Breast epithelium (tissue), 4 donors: ENCODE data around the gene WDR62. TPM values are rescaled to one million over a fixed set of nuclear protein-coding genes. Genes with fewer than 3 reads are reported as not detected.
"Not testable (repeated sequence)": the region's sequence is repeated elsewhere in the genome, so short reads cannot be mapped to it uniquely, and the experiment has no call there.

Experiments
- DNase-seq, 2 donors: peaks; one replicate each; pipeline ENCODE4 v3.0.0-alpha.2; 2019; ENCODE audit warnings: low spot score in 2 of 2
- H3K27ac ChIP-seq, 2 donors: fragments of 200-600 bp; sonication (generic) in 1 of 2; one replicate each; pipeline ENCODE4 v1.5.1; 2016 to 2019; ENCODE audit warnings: mild to moderate bottlenecking in 1 of 2
- H3K27me3 ChIP-seq, 2 donors: fragments of 200-600 bp; sonication (generic) in 1 of 2; one replicate each; pipeline versions ENCODE4 v1.5.1 to v1.6.0; 2017 to 2019; ENCODE audit warnings: control low read depth in 1 of 2, mild to moderate bottlenecking in 1 of 2
- H3K36me3 ChIP-seq: fragments of 200-600 bp; one replicate; pipeline ENCODE4 v1.5.1; 2019
- H3K4me1 ChIP-seq, 2 donors: fragments of 200-600 bp; sonication (generic); one replicate each; pipeline ENCODE4 v1.5.1; 2016 to 2019; ENCODE audit warnings: control low read depth in 1 of 2
- H3K4me3 ChIP-seq, 3 donors: fragments of 200-600 bp; sonication (generic); 1 replicate in 2 of 3; 2 replicates in 1 of 3; pipeline ENCODE4 v1.5.1; 2016 to 2019; ENCODE audit warnings: mild to moderate bottlenecking in 3 of 3, moderate library complexity in 2 of 3
- H3K9me3 ChIP-seq, 2 donors: fragments of 200-600 bp; sonication (generic) in 1 of 2; one replicate each; pipeline ENCODE4 v1.5.1; 2016 to 2019; ENCODE audit warnings: control low read depth in 1 of 2
- POLR2A ChIP-seq: fragments of 450-650 bp; IDR thresholded peaks from one replicate; pipeline ENCODE4 v1.6.1; 2016; ENCODE audit warnings: antibody characterized with exemption, mild to moderate bottlenecking, moderate library complexity
- POLR2AphosphoS5 ChIP-seq, 3 donors: sonication (generic); formaldehyde crosslinking; IDR thresholded peaks; one replicate each; pipeline ENCODE4 v1.6.1; 2017; ENCODE audit warnings: antibody characterized with exemption in 3 of 3
- intact Hi-C: fragments of 100-400 bp; cut with DNase I; formaldehyde crosslinking; loops from one replicate; pipeline ENCODE4 v1.15.1; 2023; ENCODE audit warnings: low total_unique reads
- total RNA-seq, 3 donors: library from RNA; depleted of rRNA; stranded (reverse); fragments of >200 nt; gene quantifications; one replicate each; pipeline ENCODE4 v1.1.0, GENCODE V29; 2016
- TF ChIP-seq, protein P1 (sequence below), 3 donors: fragments of 450-650 bp; IDR thresholded peaks; one replicate each; pipeline ENCODE4 v1.5.1; 2016 to 2017; ENCODE audit warnings: antibody characterized with exemption in 3 of 3, mild to moderate bottlenecking in 3 of 3, moderate library complexity in 3 of 3

Gene WDR62
- total RNA-seq, 3 donors from 2014 or later = 0.59 to 0.98 (median 0.80) TPM

DNA sequence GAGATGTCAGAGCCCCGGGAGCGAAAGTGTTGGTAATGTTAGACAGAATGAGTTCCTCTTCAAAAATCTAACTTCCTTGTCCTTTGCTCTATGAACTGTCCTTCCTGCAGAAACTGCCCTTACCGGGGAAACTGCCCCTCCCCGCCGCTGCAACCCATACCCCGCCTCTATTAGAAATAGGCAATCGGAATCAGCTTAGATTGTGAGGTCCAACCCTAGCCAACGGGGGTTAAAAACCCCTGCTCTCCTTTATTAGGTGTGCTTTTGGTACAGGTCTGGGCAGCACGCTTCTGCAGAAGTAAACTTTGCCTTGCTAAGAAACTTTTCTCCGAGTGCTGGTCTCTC is 73.7 kb downstream of the WDR62 start:
- intact Hi-C loops = loop anchor here (10.0 kb wide), 1 partner anchor 46 kb away; no protein-coding TSS in a partner anchor
- Histone ChIP-seq H3K4me3 (peak overlapping the region; percentile 35 to 71 (median 53)), H3K4me1 (peaks cover 0 to 5% of the 10 kb centered on the region in 2 donors), H3K36me3 (no peaks in the 10 kb centered on the region), H3K27me3 (no peaks in the 10 kb centered on the region), H3K27ac (peak overlapping the region; percentile 91 to 95), H3K9me3 (no peaks in the 10 kb centered on the region)
- TF ChIP-seq, protein P1, sequence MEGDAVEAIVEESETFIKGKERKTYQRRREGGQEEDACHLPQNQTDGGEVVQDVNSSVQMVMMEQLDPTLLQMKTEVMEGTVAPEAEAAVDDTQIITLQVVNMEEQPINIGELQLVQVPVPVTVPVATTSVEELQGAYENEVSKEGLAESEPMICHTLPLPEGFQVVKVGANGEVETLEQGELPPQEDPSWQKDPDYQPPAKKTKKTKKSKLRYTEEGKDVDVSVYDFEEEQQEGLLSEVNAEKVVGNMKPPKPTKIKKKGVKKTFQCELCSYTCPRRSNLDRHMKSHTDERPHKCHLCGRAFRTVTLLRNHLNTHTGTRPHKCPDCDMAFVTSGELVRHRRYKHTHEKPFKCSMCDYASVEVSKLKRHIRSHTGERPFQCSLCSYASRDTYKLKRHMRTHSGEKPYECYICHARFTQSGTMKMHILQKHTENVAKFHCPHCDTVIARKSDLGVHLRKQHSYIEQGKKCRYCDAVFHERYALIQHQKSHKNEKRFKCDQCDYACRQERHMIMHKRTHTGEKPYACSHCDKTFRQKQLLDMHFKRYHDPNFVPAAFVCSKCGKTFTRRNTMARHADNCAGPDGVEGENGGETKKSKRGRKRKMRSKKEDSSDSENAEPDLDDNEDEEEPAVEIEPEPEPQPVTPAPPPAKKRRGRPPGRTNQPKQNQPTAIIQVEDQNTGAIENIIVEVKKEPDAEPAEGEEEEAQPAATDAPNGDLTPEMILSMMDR (IDR thresholded peaks at IDR 0.05) = no peak
- TF ChIP-seq POLR2A = no peak
- TF ChIP-seq POLR2AphosphoS5 (IDR thresholded peaks at IDR 0.05) = no peak
- DNase-seq = no peak

DNA sequence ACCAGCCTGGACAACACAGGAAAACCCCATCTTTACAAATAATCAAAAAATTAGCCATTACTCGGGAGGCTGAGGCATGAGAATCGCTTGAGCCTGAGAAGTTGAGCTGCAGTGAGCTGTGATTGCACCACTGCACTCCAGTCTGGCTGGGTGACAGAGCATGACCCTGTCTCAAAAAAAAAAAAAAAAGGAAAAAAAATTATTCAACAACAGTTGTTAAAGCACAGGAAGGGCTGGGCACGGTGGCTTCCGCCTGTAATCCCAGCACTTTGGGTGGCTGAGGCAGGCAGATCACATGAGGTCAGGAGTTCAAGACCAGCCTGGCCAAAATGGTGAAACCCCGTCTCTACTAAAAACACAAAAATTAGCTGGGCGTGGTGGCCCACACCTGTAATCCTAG is 76.5 kb downstream of the WDR62 start:
- H3K4me3 ChIP-seq, H3K9me3 ChIP-seq, intact Hi-C loops, H3K36me3 ChIP-seq, DNase-seq, H3K4me1 ChIP-seq, H3K27me3 ChIP-seq: not testable (repeated sequence)
- peak overlapping the region in 1 of 2 donors; percentile 23 for H3K27ac ChIP-seq

DNA sequence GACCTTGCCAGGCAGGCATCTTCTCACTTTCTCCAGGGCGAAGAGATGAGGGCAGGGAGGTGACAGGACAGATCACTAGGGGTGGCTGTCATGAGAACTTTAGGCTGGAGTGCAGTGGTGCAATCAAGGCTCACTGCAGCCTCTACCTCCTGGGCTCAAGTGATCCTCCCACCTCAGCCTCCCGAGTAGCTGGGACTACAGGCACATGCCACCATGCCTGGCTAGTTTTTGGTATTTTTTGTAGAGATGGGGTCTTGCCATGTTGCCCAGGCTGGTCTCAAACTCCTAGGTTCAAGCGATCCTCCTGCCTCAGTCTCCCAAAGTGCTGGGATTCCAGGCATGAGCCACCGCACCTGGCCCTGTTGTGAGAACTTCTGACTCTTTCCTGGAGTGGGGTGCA is 80.2 kb downstream of the WDR62 start:
- peak overlapping the region; percentile 19 to 92 for H3K27ac ChIP-seq
- H3K4me3 ChIP-seq, intact Hi-C loops, DNase-seq, H3K36me3 ChIP-seq, H3K27me3 ChIP-seq, H3K4me1 ChIP-seq, H3K9me3 ChIP-seq: not testable (repeated sequence)

DNA sequence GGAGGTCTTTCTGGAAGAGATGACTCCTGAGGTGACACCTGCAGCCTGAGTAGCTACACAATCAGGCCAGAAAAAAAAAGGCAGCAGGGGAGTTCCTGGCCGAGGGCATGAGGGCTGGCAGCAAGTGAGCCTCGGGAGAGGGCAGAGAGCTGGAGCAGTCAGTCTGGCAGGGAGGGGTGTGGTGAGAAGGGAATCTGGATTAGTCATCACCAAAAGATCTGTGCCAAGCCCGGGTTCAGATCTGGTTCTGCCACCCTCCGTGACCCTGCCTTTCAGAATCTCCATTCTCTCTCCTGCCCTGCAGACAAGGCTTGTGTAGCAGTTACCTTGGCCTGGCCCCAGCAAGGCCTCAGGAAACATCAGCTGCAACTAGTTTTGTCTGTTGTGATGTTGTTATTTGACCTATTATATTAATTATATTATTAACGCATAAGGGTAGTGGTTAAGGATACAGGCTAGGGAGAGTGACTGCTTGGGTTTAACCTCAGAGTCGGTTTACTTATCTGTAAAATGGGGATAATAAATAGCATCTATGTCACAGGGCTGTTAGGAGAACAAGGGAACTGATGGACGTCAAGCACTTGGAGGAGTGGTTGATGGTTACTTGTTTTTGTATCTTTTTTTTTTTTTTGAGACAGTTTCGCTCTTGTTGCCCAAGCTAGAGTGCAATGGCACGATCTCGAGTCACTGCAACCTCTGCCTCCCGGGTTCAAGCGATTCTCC is 82.4 kb downstream of the WDR62 start:
- no peaks in the 10 kb centered on the region for H3K36me3 ChIP-seq

DNA sequence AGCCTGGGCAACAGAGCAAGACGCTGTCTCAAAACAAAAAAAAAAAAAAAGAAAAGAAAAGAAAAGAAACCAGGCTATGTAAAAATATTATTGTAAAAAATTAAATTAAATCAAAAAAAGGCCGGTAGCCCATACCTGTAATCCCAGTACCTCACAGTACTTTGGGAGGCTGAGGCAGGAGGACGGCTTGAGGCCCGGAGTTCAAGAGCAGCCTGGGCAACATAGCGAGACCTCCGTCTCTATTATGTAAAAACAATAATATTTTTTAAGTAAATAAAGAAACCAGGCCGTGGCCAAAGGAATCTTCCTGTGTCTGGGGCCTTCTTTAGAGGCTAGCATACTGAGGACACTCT is 84.4 kb downstream of the WDR62 start:
- no peaks in the 10 kb centered on the region for H3K36me3 ChIP-seq
- H3K4me1 ChIP-seq = peaks cover 0 to 4% of the 10 kb centered on the region in 2 donors
- H3K27me3 ChIP-seq = no peaks in the 10 kb centered on the region
- DNase-seq = no peak
- H3K27ac ChIP-seq = peak overlapping the region; percentile 97 to 100
- no peaks in the 10 kb centered on the region for H3K9me3 ChIP-seq
- intact Hi-C loops = no loop called here
- peak overlapping the region; percentile 87 to 96 (median 89) for H3K4me3 ChIP-seq
- TF ChIP-seq, protein P1 (IDR thresholded peaks at IDR 0.05) = no peak
- TF ChIP-seq POLR2A (no peak), POLR2AphosphoS5 (IDR thresholded peaks at IDR 0.05) (no peak)

More for the DNA sequence above, 82.4 kb downstream of the WDR62 start:
- peak; percentile 82 to 92 for DNase-seq
- Histone ChIP-seq H3K27ac (peak overlapping the region; percentile 87 to 92), H3K9me3 (no peaks in the 10 kb centered on the region), H3K4me3 (peak overlapping the region in 2 of 3 donors; percentile 10 to 18), H3K27me3 (no peaks in the 10 kb centered on the region), H3K4me1 (peaks cover 0 to 4% of the 10 kb centered on the region in 2 donors)
- intact Hi-C loops = no loop called here
- peak; percentile 37 to 66 (median 47) for TF ChIP-seq POLR2AphosphoS5 (IDR thresholded peaks at IDR 0.05)
- TF ChIP-seq, protein P1 (IDR thresholded peaks at IDR 0.05) = no peak

DNA sequence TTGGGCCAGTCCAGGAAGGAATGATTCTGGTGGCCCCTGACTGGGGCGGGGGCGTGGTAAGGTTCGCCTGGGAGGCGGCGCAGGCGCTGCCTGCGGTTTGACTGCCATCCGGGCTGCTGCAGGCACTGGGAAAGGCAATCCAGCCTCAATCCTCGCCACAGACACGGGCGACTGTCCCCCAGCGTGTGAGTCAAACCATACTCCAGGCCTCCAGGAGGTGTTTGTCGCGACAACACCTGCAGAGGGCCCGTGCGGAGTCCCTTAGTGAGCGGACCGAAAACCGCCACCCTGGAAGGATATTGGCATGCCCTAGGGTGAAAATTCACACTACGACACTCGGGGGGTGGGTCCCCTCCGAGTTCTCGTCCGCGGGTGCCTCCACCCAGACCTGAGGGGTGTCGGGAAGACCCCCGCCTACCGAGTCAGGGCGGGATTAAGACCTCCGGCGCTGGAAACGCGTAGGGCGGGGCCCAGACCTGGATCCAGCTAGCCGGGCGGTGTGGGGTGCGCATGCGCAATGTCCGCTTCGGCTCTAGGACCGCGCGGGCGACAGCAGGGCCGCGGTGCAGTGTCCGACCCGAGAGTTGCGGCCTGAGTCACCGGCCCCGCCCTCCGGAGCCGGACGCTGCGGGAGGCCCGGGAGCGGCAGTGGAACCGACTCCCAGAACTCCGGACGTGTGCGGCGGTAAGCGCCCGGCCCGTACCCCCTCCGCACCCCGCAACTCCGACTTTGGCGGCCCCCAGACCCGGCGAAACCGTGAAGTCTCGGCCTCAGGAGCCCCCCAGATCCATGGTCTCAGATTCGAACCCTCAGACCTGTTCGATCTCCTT is 85.0 kb downstream of the WDR62 start, which contains the start of gene CAPNS1:
Gene CAPNS1 (plus strand): TSS at position 594 of the 831 bp plus-strand sequence. CDS start 946 bp downstream, outside the sequence.
- intact Hi-C loops = loop anchor here (5.0 kb wide), 1 partner anchor 872 kb away; the partner anchor contains the start of gene USF2
- Histone ChIP-seq H3K4me3 (peak within 1 kb of the TSS; percentile 87 to 96 (median 89)), H3K27ac (peak within 1 kb of the TSS; percentile 97 to 100), H3K4me1 (peaks cover 0 to 4% of the 10 kb centered on the region in 2 donors), H3K36me3 (no peaks in the 10 kb centered on the region), H3K27me3 (no peaks in the 10 kb centered on the region), H3K9me3 (no peaks in the 10 kb centered on the region)
- peak; percentile 95 to 96 for DNase-seq
- TF ChIP-seq, protein P1 (IDR thresholded peaks at IDR 0.05) = no peak
- TF ChIP-seq POLR2A (peak; percentile 91), POLR2AphosphoS5 (IDR thresholded peaks at IDR 0.05) (peak; percentile 61 to 93 (median 80))
